Measurements from ENCODE around the gene UBE2J1. TPM values are rescaled to one million over a fixed set of nuclear protein-coding genes. Genes with fewer than 3 reads are reported as not detected.

Gene UBE2J1
- total and polyA plus RNA-seq, 9 of the 15 experiments (the other 6 are each of a cell fraction or from before 2014, with no cell fraction given), result 11.6 to 32.6 (median 22.0) TPM

DNA sequence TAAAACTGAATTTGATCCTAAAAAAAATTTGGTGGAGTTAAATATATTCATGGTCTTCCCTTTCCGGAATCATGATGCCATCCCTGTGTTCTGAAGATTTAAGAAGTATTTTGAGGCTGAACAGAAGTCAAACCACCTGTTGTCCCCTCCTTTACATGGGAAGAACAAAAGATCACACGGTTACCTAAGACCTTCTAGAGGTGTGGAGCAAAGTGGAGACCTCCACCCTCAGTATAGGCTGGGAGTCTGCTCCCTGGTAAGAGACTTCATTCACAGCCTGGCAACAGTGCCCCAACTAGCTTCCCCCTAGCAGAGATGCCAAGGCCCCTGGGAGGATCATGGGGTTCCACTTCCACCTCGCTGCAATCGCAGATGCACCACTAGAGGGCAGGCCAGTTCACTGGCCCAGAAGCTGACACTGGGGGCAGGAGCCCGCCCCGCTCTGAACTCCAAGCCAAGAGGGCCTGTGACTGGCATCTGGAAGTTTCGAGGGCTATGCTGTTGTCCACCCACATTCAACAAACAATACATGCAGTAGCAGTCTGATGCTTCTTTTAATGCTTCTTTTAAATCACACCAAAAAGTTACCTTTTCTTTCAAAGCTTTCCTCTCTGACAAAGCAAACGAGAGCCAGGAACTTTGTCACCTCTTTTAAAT, 19.5 kb upstream of the UBE2J1 start (continued):
- TF ChIP-seq, protein P1, sequence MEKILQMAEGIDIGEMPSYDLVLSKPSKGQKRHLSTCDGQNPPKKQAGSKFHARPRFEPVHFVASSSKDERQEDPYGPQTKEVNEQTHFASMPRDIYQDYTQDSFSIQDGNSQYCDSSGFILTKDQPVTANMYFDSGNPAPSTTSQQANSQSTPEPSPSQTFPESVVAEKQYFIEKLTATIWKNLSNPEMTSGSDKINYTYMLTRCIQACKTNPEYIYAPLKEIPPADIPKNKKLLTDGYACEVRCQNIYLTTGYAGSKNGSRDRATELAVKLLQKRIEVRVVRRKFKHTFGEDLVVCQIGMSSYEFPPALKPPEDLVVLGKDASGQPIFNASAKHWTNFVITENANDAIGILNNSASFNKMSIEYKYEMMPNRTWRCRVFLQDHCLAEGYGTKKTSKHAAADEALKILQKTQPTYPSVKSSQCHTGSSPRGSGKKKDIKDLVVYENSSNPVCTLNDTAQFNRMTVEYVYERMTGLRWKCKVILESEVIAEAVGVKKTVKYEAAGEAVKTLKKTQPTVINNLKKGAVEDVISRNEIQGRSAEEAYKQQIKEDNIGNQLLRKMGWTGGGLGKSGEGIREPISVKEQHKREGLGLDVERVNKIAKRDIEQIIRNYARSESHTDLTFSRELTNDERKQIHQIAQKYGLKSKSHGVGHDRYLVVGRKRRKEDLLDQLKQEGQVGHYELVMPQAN (IDR thresholded peaks at IDR 0.05; ENCODE audit: borderline replicate concordance), result no peak
- TF ChIP-seq ZC3H4 (CRISPR knock-in tag; IDR thresholded peaks at IDR 0.05; ENCODE audit: borderline replicate concordance) (no peak), ZFP36 (IDR thresholded peaks at IDR 0.05; ENCODE audit: low read depth, low read length, partially characterized antibody) (peak; percentile 12), U2AF2 (optimal IDR thresholded peaks at IDR 0.05; ENCODE audit: low read depth, low read length) (no peak), PYGO2 (tag; IDR thresholded peaks at IDR 0.05) (no peak), CHD1 (IDR thresholded peaks at IDR 0.05; ENCODE audit: low read length) (no peak), ZNF717 (CRISPR knock-in tag; IDR thresholded peaks at IDR 0.05) (no peak), ZNF778 (CRISPR knock-in tag; IDR thresholded peaks at IDR 0.05) (no peak), XRCC3 (IDR thresholded peaks at IDR 0.05) (no peak), CAMTA2 (CRISPR knock-in tag; conservative IDR thresholded peaks at IDR 0.05) (no peak), U2AF1 (optimal IDR thresholded peaks at IDR 0.05; ENCODE audit: low read depth, low read length) (no peak), HCFC1 (IDR thresholded peaks at IDR 0.05; ENCODE audit: low read depth, low read length) (no peak), JUNB (CRISPR knock-in tag; conservative IDR thresholded peaks at IDR 0.05) (no peak), ZZZ3 (IDR thresholded peaks at IDR 0.05) (no peak), PHF20 (IDR thresholded peaks at IDR 0.05; ENCODE audit: partially characterized antibody) (no peak), CCAR2 (IDR thresholded peaks at IDR 0.05; ENCODE audit: low read depth, low read length) (no peak), ZNF583 (CRISPR knock-in tag; IDR thresholded peaks at IDR 0.05) (no peak), MTF1 (CRISPR knock-in tag; IDR thresholded peaks at IDR 0.05; ENCODE audit: borderline replicate concordance) (no peak), TCF7L2 (IDR thresholded peaks at IDR 0.05; ENCODE audit: low read depth, low read length) (no peak), SMARCA4 (IDR thresholded peaks at IDR 0.05) (no peak)
- TF ChIP-seq, protein P2, sequence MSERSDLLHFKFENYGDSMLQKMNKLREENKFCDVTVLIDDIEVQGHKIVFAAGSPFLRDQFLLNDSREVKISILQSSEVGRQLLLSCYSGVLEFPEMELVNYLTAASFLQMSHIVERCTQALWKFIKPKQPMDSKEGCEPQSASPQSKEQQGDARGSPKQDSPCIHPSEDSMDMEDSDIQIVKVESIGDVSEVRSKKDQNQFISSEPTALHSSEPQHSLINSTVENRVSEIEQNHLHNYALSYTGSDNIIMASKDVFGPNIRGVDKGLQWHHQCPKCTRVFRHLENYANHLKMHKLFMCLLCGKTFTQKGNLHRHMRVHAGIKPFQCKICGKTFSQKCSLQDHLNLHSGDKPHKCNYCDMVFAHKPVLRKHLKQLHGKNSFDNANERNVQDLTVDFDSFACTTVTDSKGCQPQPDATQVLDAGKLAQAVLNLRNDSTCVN (CRISPR knock-in tag; IDR thresholded peaks at IDR 0.05), result no peak
- TF ChIP-seq, protein P3, sequence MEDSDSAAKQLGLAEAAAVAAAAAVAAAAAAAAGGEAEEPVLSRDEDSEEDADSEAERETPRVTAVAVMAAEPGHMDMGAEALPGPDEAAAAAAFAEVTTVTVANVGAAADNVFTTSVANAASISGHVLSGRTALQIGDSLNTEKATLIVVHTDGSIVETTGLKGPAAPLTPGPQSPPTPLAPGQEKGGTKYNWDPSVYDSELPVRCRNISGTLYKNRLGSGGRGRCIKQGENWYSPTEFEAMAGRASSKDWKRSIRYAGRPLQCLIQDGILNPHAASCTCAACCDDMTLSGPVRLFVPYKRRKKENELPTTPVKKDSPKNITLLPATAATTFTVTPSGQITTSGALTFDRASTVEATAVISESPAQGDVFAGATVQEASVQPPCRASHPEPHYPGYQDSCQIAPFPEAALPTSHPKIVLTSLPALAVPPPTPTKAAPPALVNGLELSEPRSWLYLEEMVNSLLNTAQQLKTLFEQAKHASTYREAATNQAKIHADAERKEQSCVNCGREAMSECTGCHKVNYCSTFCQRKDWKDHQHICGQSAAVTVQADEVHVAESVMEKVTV (CRISPR knock-in tag; IDR thresholded peaks at IDR 0.05), result 0 out of 2 replicates have a peak, but pooled peaks have one; percentile 37
- TF ChIP-seq, protein P4, sequence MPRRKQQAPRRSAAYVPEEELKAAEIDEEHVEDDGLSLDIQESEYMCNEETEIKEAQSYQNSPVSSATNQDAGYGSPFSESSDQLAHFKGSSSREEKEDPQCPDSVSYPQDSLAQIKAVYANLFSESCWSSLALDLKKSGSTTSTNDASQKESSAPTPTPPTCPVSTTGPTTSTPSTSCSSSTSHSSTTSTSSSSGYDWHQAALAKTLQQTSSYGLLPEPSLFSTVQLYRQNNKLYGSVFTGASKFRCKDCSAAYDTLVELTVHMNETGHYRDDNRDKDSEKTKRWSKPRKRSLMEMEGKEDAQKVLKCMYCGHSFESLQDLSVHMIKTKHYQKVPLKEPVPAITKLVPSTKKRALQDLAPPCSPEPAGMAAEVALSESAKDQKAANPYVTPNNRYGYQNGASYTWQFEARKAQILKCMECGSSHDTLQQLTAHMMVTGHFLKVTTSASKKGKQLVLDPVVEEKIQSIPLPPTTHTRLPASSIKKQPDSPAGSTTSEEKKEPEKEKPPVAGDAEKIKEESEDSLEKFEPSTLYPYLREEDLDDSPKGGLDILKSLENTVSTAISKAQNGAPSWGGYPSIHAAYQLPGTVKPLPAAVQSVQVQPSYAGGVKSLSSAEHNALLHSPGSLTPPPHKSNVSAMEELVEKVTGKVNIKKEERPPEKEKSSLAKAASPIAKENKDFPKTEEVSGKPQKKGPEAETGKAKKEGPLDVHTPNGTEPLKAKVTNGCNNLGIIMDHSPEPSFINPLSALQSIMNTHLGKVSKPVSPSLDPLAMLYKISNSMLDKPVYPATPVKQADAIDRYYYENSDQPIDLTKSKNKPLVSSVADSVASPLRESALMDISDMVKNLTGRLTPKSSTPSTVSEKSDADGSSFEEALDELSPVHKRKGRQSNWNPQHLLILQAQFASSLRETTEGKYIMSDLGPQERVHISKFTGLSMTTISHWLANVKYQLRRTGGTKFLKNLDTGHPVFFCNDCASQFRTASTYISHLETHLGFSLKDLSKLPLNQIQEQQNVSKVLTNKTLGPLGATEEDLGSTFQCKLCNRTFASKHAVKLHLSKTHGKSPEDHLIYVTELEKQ (CRISPR knock-in tag; IDR thresholded peaks at IDR 0.05), result no peak
